CD4-positive, CD25-positive, alpha-beta regulatory T cell (primary cell): ENCODE results near the gene IFITM10. TPM values are rescaled to one million over a fixed set of nuclear protein-coding genes. Genes with fewer than 3 reads are reported as not detected.

Experiments
- ATAC-seq, 2 donors: fragments of 150-1000 bp; cut with Tn5 transposase; one replicate each; pipeline ENCODE4 v1.10.0; 2021; ENCODE audit warnings: low read depth in 2 of 2, moderate number of reproducible peaks in 2 of 2, moderate library complexity in 1 of 2
- DNase-seq, 3 donors: peaks; one replicate each; pipeline versions ENCODE4 v3.0.0 to v3.0.0-alpha.2; 2012 to 2022; ENCODE audit warnings: mixed read lengths in 1 of 3
- H3K27ac ChIP-seq: one replicate; pipeline ENCODE4 v1.7.0; 2013; ENCODE audit warnings: mild to moderate bottlenecking, low read length; ENCODE audit not compliant: insufficient read depth, poor library complexity, severe bottlenecking
- H3K27me3 ChIP-seq: one replicate; pipeline ENCODE4 v1.7.0; 2013; ENCODE audit warnings: low read length; ENCODE audit not compliant: control insufficient read depth, insufficient read depth
- H3K36me3 ChIP-seq: one replicate; pipeline ENCODE4 v1.7.0; 2013; ENCODE audit warnings: mild to moderate bottlenecking, low read length, moderate library complexity; ENCODE audit not compliant: control insufficient read depth, insufficient read depth
- H3K4me1 ChIP-seq: 2 replicates; pipeline ENCODE4 v1.7.0; 2013; ENCODE audit warnings: mild to moderate bottlenecking, low read length; ENCODE audit not compliant: insufficient read depth, control insufficient read depth, poor library complexity, severe bottlenecking
- H3K4me3 ChIP-seq: one replicate; pipeline ENCODE4 v1.7.0; 2013; ENCODE audit warnings: low read depth, mild to moderate bottlenecking, low read length, moderate library complexity
- H3K9me3 ChIP-seq, 2 experiments: 1 replicate in 1 of 2; 2 replicates in 1 of 2; pipeline ENCODE4 v1.7.0; 2013; ENCODE audit warnings: low read length in 2 of 2, mild to moderate bottlenecking in 1 of 2, moderate library complexity in 1 of 2; ENCODE audit not compliant: control insufficient read depth in 2 of 2
- H3K27ac Mint-ChIP-seq, 3 donors: one replicate each; pipeline ENCODE4 v1.8.0; 2020 to 2022; ENCODE audit warnings: mild to moderate bottlenecking in 3 of 3, mixed read lengths in 3 of 3, moderate library complexity in 2 of 3
- H3K27me3 Mint-ChIP-seq: one replicate; pipeline ENCODE4 v1.8.0; 2022; ENCODE audit warnings: mild to moderate bottlenecking, mixed read lengths
- H3K36me3 Mint-ChIP-seq: one replicate; pipeline ENCODE4 v1.8.0; 2020; ENCODE audit warnings: mixed read lengths
- H3K4me1 Mint-ChIP-seq, 4 donors: one replicate each; pipeline ENCODE4 v1.8.0; 2020 to 2022; ENCODE audit warnings: mixed read lengths in 4 of 4, mild to moderate bottlenecking in 1 of 4
- H3K4me3 Mint-ChIP-seq, 4 donors: one replicate each; pipeline ENCODE4 v1.8.0; 2020 to 2022; ENCODE audit warnings: mild to moderate bottlenecking in 4 of 4, mixed read lengths in 4 of 4, moderate library complexity in 3 of 4
- H3K9me3 Mint-ChIP-seq, 7 donors: one replicate each; pipeline ENCODE4 v1.8.0; 2020 to 2022; ENCODE audit warnings: mixed read lengths in 7 of 7, mild to moderate bottlenecking in 3 of 7, moderate library complexity in 2 of 7
- polyA plus RNA-seq, 4 donors: library from polyadenylated mRNA; unstranded; fragments of 300-500 nt; fragmentation: Illumina TruSeq; gene quantifications; one replicate each; pipeline ENCODE4 v1.2.3, GENCODE V29; 2021
- total RNA-seq: library from RNA; stranded (reverse); gene quantifications from one replicate; pipeline ENCODE4 v1.2.3, GENCODE V29; 2022

Gene IFITM10
- total and polyA plus RNA-seq, 5 donors from 2014 or later = 2.4 TPM; not detected in 4

- Mint-ChIP-seq H3K9me3 (peaks cover 0 to 5% (median 0%) of the 10 kb centered on the region in 7 donors), H3K4me1 (peaks cover 0 to 36% (median 16%) of the 10 kb centered on the region in 4 donors), H3K27ac (no peak overlapping the region), H3K36me3 (peaks cover 5% of the 10 kb centered on the region), H3K4me3 (peak overlapping the region in 1 of 4 donors; percentile 63), H3K27me3 (peaks cover 12% of the 10 kb centered on the region)
- H3K4me1 ChIP-seq = peaks cover 26% of the 10 kb centered on the region
- H3K4me3 ChIP-seq = no peak overlapping the region
- no peak for DNase-seq
- no peaks in the 10 kb centered on the region for H3K27me3 ChIP-seq
- H3K36me3 ChIP-seq = peaks cover 10% of the 10 kb centered on the region
- H3K9me3 ChIP-seq = no peaks in the 10 kb centered on the region
- no peak overlapping the region for H3K27ac ChIP-seq
- no peak for ATAC-seq
Measured at GRCh38 chr11:1750840-1751530, 590 bp upstream of the IFITM10 start.

GRCh38 chr11:1749395-1750351, 722 bp downstream of the IFITM10 start:
- Histone ChIP-seq H3K27ac (no peak overlapping the region), H3K27me3 (no peaks in the 10 kb centered on the region), H3K4me3 (no peak overlapping the region), H3K36me3 (peaks cover 3% of the 10 kb centered on the region), H3K4me1 (peaks cover 13% of the 10 kb centered on the region), H3K9me3 (no peaks in the 10 kb centered on the region)
- Mint-ChIP-seq H3K4me1 (peaks cover 0 to 26% (median 12%) of the 10 kb centered on the region in 4 donors), H3K27ac (no peak overlapping the region), H3K4me3 (peak overlapping the region in 2 of 4 donors; percentile 43 to 59), H3K27me3 (peaks cover 12% of the 10 kb centered on the region), H3K36me3 (no peaks in the 10 kb centered on the region), H3K9me3 (peaks cover 0 to 6% (median 0%) of the 10 kb centered on the region in 7 donors)
- DNase-seq (no peak), ATAC-seq (no peak)

GRCh38 chr11:1748636-1749394, 1.6 kb downstream of the IFITM10 start:
- Mint-ChIP-seq H3K36me3 (no peaks in the 10 kb centered on the region), H3K4me1 (peaks cover 0 to 24% (median 12%) of the 10 kb centered on the region in 4 donors), H3K4me3 (peak overlapping the region in 1 of 4 donors; percentile 31), H3K27ac (no peak overlapping the region), H3K27me3 (peaks cover 12% of the 10 kb centered on the region), H3K9me3 (peaks cover 0 to 6% (median 0%) of the 10 kb centered on the region in 7 donors)
- Histone ChIP-seq H3K36me3 (no peaks in the 10 kb centered on the region), H3K4me1 (peaks cover 13% of the 10 kb centered on the region), H3K4me3 (no peak overlapping the region), H3K27me3 (no peaks in the 10 kb centered on the region), H3K27ac (no peak overlapping the region), H3K9me3 (no peaks in the 10 kb centered on the region)
- no peak for DNase-seq
- peak; percentile 13 to 17 for ATAC-seq

- peaks cover 12% of the 10 kb centered on the region for H3K27me3 Mint-ChIP-seq
- no peak overlapping the region for H3K4me3 ChIP-seq
- H3K9me3 Mint-ChIP-seq = peaks cover 0 to 6% (median 0%) of the 10 kb centered on the region in 7 donors
- H3K4me3 Mint-ChIP-seq = no peak overlapping the region
- no peaks in the 10 kb centered on the region for H3K27me3 ChIP-seq
- no peak for DNase-seq
- H3K36me3 Mint-ChIP-seq = no peaks in the 10 kb centered on the region
- peaks cover 13% of the 10 kb centered on the region for H3K4me1 ChIP-seq
- no peaks in the 10 kb centered on the region for H3K9me3 ChIP-seq
- ATAC-seq = no peak
- H3K27ac ChIP-seq = no peak overlapping the region
- H3K36me3 ChIP-seq = no peaks in the 10 kb centered on the region
- H3K4me1 Mint-ChIP-seq = peaks cover 0 to 23% (median 12%) of the 10 kb centered on the region in 4 donors
- no peak overlapping the region for H3K27ac Mint-ChIP-seq
Measured at GRCh38 chr11:1747753-1748635, 2.4 kb downstream of the IFITM10 start.

GRCh38 chr11:1746956-1747752, 3.2 kb downstream of the IFITM10 start:
- no peaks in the 10 kb centered on the region for H3K36me3 Mint-ChIP-seq
- DNase-seq = no peak
- peaks cover 12% of the 10 kb centered on the region for H3K27me3 Mint-ChIP-seq

GRCh38 chr11:1746511-1746931, 3.9 kb downstream of the IFITM10 start:
- no peak for DNase-seq
- H3K4me3 Mint-ChIP-seq = no peak overlapping the region
- Histone ChIP-seq H3K4me3 (no peak overlapping the region), H3K27ac (no peak overlapping the region), H3K27me3 (no peaks in the 10 kb centered on the region), H3K4me1 (peaks cover 13% of the 10 kb centered on the region), H3K9me3 (no peaks in the 10 kb centered on the region), H3K36me3 (no peaks in the 10 kb centered on the region)
- H3K4me1 Mint-ChIP-seq = peaks cover 0 to 19% (median 12%) of the 10 kb centered on the region in 4 donors
- no peaks in the 10 kb centered on the region for H3K36me3 Mint-ChIP-seq
- no peak overlapping the region for H3K27ac Mint-ChIP-seq
- peaks cover 12% of the 10 kb centered on the region for H3K27me3 Mint-ChIP-seq
- ATAC-seq = no peak
- H3K9me3 Mint-ChIP-seq = peaks cover 0 to 6% (median 0%) of the 10 kb centered on the region in 7 donors

More at GRCh38 chr11:1746956-1747752, 3.2 kb downstream of the IFITM10 start:
- Mint-ChIP-seq H3K4me1 (peaks cover 0 to 23% (median 12%) of the 10 kb centered on the region in 4 donors), H3K27ac (no peak overlapping the region), H3K4me3 (no peak overlapping the region), H3K9me3 (peaks cover 0 to 6% (median 0%) of the 10 kb centered on the region in 7 donors)
- Histone ChIP-seq H3K4me3 (no peak overlapping the region), H3K9me3 (no peaks in the 10 kb centered on the region), H3K4me1 (peaks cover 13% of the 10 kb centered on the region), H3K27me3 (no peaks in the 10 kb centered on the region), H3K36me3 (no peaks in the 10 kb centered on the region), H3K27ac (no peak overlapping the region)
- no peak for ATAC-seq
